ENCODE measurements around the gene PGAP6.

- TF ChIP-seq POLR2A (IDR thresholded peaks at IDR 0.05; ENCODE audit: low read length) (no peak), GATA1 (IDR thresholded peaks at IDR 0.05; ENCODE audit: low read depth, low read length) (no peak)
These were observed 6.6 kb downstream of the PGAP6 start for GRCh38 chr16:375212-375611.

Data from erythroblast (primary cell).